Lower lobe of right lung (tissue), 2 donors: Measurements from ENCODE around the gene SHC3. TPM values are rescaled to one million over a fixed set of nuclear protein-coding genes. Genes with fewer than 3 reads are reported as not detected.

Experiments
- ATAC-seq, 2 donors: fragments of 200-7000 bp; cut with Tn5 transposase; one replicate each; pipeline ENCODE4 v1.9.1; 2020 to 2022; ENCODE audit warnings: mild to moderate bottlenecking in 2 of 2, moderate library complexity in 2 of 2
- DNase-seq: peaks from one replicate; pipeline ENCODE4 v3.0.0-alpha.2; 2020
- H3K27ac ChIP-seq: fragments of 200-600 bp; one replicate; pipeline ENCODE4 v1.8.0; 2022
- H3K27me3 ChIP-seq: fragments of 200-600 bp; one replicate; pipeline ENCODE4 v1.8.0; 2022; ENCODE audit warnings: low read depth
- H3K36me3 ChIP-seq: fragments of 200-600 bp; one replicate; pipeline ENCODE4 v1.8.0; 2022; ENCODE audit warnings: mild to moderate bottlenecking
- H3K4me1 ChIP-seq: fragments of 200-600 bp; one replicate; pipeline ENCODE4 v1.8.0; 2022
- H3K4me3 ChIP-seq: fragments of 200-600 bp; one replicate; pipeline ENCODE4 v1.8.0; 2022; ENCODE audit warnings: mild to moderate bottlenecking
- H3K9me3 ChIP-seq: fragments of 200-600 bp; one replicate; pipeline ENCODE4 v1.8.0; 2022
- CTCF ChIP-seq: fragments of 200-600 bp; IDR thresholded peaks from one replicate; pipeline ENCODE4 v1.8.0; 2022; ENCODE audit warnings: antibody characterized with exemption, mild to moderate bottlenecking
- intact Hi-C: fragments of 100-400 bp; cut with DNase I; formaldehyde crosslinking; loops from one replicate; pipeline ENCODE4 v1.11.0; 2022
- total RNA-seq: library from RNA; stranded (reverse); fragmentation: NEBNext Ultra II Directional; extraction: Animal tissue kit (Norgen Biotek cat#: 25700); gene quantifications from one replicate; pipeline ENCODE4 v1.2.1, GENCODE V29; 2021
- donor health status: DM: no; HTN: yes; CAD: no; lungs with severe emphysema.

SHC3 gene
- total RNA-seq, 1 donor from 2014 or later: 13.2 TPM

DNA sequence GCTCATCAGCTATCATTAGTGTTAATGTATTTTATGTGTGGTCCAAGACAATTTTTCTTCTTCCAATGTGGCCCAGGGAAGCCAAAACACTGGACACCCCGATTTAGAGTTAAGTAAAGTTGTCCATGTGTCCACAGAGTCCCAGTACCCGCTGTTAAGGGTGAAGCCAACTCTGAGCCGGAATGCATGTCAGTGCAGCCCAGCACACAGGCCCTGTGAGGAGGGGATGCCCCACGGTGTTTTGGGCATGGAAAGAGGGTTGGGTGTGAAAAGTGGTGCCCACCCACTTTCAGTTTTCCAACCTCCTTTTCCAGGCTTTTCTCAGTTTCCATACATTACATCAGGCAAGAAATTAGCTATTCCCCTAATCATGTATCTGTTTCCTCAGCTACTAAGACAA lies 24.4 kb downstream of the SHC3 start:
- H3K27ac ChIP-seq: no peak overlapping the region
- no peaks in the 10 kb centered on the region for H3K36me3 ChIP-seq
- no peak for TF ChIP-seq CTCF
- intact Hi-C loops: no loop called here
- H3K4me3 ChIP-seq: no peak overlapping the region
- no peak for ATAC-seq
- no peaks in the 10 kb centered on the region for H3K4me1 ChIP-seq
- no peaks in the 10 kb centered on the region for H3K27me3 ChIP-seq
- no peaks in the 10 kb centered on the region for H3K9me3 ChIP-seq
- DNase-seq: no peak

DNA sequence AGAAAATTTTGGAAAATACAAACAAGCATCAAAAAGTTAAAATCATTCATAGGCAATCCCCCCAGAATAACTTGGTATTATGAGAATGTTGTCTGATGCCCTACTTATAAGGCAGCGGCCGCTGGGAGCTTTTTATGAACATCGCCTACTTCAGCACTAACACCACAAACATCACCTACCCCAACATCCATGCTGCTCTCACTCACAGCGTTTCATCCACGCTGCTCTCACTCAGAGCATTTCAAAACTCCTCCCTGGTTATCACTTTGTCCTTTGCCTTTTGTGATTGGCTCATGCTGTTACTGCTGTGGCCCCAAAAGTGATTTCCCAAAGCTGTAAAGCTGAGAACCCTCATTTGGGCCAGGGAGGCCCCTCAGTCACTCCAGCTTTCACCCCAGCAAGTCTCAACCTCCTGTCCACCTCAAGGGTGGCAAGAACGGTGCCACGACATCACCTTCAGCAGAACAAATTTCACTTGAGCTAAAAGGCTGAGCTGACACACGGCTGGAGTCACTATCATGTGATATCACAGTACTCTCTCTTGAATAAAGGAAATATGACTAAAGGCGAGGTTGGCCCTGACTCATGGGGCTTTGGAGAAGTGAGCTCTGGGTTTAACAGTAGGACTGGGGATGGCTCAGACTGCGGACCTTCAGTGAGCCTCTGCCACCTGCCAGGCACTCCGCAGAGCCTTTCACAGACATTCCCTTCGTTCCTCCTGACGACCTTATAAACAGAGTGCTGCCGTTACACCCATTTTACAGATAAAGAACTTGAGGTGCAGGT lies 25.2 kb downstream of the SHC3 start:
- Histone ChIP-seq H3K36me3 (no peaks in the 10 kb centered on the region), H3K9me3 (no peaks in the 10 kb centered on the region), H3K4me1 (no peaks in the 10 kb centered on the region), H3K27me3 (no peaks in the 10 kb centered on the region), H3K4me3 (no peak overlapping the region), H3K27ac (no peak overlapping the region)
- no peak for DNase-seq
- peak; percentile 81 to 86 for ATAC-seq
- intact Hi-C loops: no loop called here
- no peak for TF ChIP-seq CTCF

DNA sequence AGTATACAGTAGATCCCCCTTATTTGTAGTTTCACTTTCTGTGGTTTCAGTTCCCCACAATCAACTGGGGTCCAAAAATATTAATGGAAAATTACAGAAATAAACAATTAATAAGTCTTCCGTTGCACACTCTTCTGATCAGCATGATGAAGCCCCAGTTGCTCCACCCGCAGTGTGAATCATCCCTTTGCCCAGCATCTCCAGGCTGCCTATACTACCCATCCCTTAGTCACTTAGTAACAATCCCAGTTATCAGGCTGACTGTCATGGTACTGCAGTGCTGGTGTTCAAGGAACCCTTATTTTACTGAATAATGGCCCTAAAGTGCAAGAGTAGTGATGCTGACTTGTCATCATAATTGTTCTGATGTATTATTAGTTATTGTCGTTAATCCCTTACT lies 28.9 kb downstream of the SHC3 start:
- ATAC-seq (no peak), DNase-seq (no peak)
- no peak overlapping the region for H3K4me3 ChIP-seq
- H3K27ac ChIP-seq: no peak overlapping the region
- no peak for TF ChIP-seq CTCF
- H3K27me3 ChIP-seq: no peaks in the 10 kb centered on the region
- intact Hi-C loops: no loop called here
- H3K36me3 ChIP-seq: no peaks in the 10 kb centered on the region
- H3K4me1 ChIP-seq: no peaks in the 10 kb centered on the region
- no peaks in the 10 kb centered on the region for H3K9me3 ChIP-seq

DNA sequence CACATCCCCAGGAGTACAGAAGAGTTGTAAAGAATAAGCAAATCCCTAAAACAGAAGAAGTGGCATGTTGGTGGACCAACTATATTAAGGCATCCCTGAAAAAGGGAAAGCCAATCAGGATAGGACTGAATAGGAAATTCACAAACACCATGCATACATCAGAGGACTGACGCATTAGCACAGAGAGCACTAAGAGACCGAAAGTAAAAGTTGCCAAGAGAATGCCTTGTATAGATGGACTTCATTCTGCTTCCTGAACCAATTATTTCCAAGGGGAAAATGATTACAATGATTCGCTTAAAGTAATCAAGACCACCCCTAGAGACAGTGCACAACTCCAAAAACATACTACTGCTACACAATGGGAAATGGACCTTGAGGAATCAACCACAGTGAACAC lies 33.5 kb downstream of the SHC3 start:
- no peak for DNase-seq
- H3K27me3 ChIP-seq: no peaks in the 10 kb centered on the region
- TF ChIP-seq CTCF: no peak
- H3K4me1 ChIP-seq: no peaks in the 10 kb centered on the region
- H3K27ac ChIP-seq: no peak overlapping the region
- no peak for ATAC-seq
- H3K4me3 ChIP-seq: no peak overlapping the region
- intact Hi-C loops: no loop called here
- H3K9me3 ChIP-seq: no peaks in the 10 kb centered on the region
- H3K36me3 ChIP-seq: no peaks in the 10 kb centered on the region

DNA sequence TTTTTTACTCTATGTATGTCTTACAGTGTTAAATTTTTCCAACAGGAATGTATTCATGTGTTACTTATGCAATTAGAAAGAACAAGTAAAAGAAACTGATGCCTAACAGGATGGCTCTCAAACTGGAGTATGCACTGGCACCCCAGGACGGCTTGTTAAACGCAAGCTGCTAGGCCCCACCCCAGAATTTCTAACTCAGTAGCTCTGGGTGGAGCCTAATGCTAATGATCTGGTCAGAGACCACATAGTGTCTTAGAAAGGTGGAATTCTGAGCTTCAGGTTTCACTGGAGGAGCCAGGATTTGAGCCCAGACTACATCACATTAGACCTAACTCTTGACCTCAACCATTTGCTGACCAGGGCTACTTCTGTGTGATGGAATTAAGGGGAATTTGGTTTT lies 34.4 kb downstream of the SHC3 start:
- H3K36me3 ChIP-seq: no peaks in the 10 kb centered on the region
- no peak for TF ChIP-seq CTCF
- H3K27me3 ChIP-seq: no peaks in the 10 kb centered on the region
- intact Hi-C loops: no loop called here
- no peak overlapping the region for H3K4me3 ChIP-seq
- no peak overlapping the region for H3K27ac ChIP-seq
- no peak for ATAC-seq
- peaks cover 4% of the 10 kb centered on the region for H3K4me1 ChIP-seq
- H3K9me3 ChIP-seq: no peaks in the 10 kb centered on the region
- DNase-seq: no peak
